ENCODE data around the gene RPS27.
"Not testable (repeated sequence)": the region's sequence is repeated elsewhere in the genome, so short reads cannot be mapped to it uniquely, and the experiment has no call there.

Gene RPS27

GRCh38 chr1:153967107-153967999 is 23.2 kb upstream of the RPS27 start, which contains the start of gene CREB3L4:
Gene CREB3L4, plus strand, starts transcription at chr1:153967902. Its CDS starts 624 bp downstream, at chr1:153968526.
- intact Hi-C loops (cut with micrococcal nuclease), result loop anchor here (1.0 kb wide), 2 partner anchors 9 to 10 kb away; partner anchors contain the start of genes CRTC2 and JTB
- peak within 1 kb of the TSS; percentile 97 for H3K4me3 Mint-ChIP-seq

DNA sequence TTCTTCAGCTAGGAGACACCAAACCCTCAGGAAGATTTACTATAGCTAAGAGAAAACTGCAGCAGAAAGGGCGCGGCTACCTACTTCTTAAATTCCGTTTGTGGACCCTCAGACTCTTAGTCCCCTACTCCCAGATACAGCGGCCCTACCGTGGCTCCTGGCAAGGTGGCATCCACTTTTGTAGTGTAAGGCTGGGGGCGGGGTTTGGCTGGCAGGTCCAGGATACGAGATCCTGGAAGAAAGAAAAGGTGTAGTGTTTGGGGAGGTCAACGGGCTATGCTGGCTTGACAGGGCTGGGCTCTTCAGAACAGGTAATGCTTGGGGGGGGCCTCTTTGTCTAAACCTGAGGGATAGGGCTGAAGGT is 22.6 kb upstream of the RPS27 start:
- Mint-ChIP-seq H3K36me3 (ENCODE audit: low read depth) (peaks cover 19% of the 10 kb centered on the region), H3K4me1 (ENCODE audit: low read depth) (peaks cover 48% of the 10 kb centered on the region), H3K4me3 (peak overlapping the region; percentile 97), H3K27ac (peak overlapping the region; percentile 95), H3K9me3 (no peaks in the 10 kb centered on the region), H3K27me3 (no peaks in the 10 kb centered on the region)
- intact Hi-C loops (cut with micrococcal nuclease), result loop anchor here (1.0 kb wide), 2 partner anchors 9 to 10 kb away; partner anchors contain the start of genes CRTC2 and JTB

More at GRCh38 chr1:153967107-153967999, 23.2 kb upstream of the RPS27 start, which contains the start of gene CREB3L4:
- H3K27me3 Mint-ChIP-seq, result no peaks in the 10 kb centered on the region
- H3K27ac Mint-ChIP-seq, result peak within 1 kb of the TSS; percentile 95
- no peaks in the 10 kb centered on the region for H3K9me3 Mint-ChIP-seq
- peaks cover 47% of the 10 kb centered on the region for H3K4me1 Mint-ChIP-seq (ENCODE audit: low read depth)
- H3K36me3 Mint-ChIP-seq (ENCODE audit: low read depth), result peaks cover 22% of the 10 kb centered on the region

DNA sequence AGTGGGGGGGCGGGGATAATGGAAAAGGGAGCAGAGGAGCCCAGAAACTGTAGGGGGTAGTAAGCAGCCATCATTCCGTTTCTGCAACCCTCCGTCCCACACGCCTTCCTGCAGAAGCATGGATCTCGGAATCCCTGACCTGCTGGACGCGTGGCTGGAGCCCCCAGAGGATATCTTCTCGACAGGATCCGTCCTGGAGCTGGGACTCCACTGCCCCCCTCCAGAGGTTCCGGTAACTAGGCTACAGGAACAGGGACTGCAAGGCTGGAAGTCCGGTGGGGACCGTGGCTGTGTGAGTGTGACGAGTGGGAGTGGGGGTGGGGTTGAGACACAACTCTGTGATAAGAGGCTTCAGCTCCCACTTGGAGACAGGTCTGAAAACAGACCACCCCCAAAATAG is 22.2 kb upstream of the RPS27 start:
- H3K27ac Mint-ChIP-seq, result peak overlapping the region; percentile 95
- intact Hi-C loops (cut with micrococcal nuclease), result no loop called here
- no peaks in the 10 kb centered on the region for H3K9me3 Mint-ChIP-seq
- H3K27me3 Mint-ChIP-seq, result no peaks in the 10 kb centered on the region
- H3K4me3 Mint-ChIP-seq, result peak overlapping the region; percentile 97
- peaks cover 23% of the 10 kb centered on the region for H3K36me3 Mint-ChIP-seq (ENCODE audit: low read depth)
- peaks cover 51% of the 10 kb centered on the region for H3K4me1 Mint-ChIP-seq (ENCODE audit: low read depth)

DNA sequence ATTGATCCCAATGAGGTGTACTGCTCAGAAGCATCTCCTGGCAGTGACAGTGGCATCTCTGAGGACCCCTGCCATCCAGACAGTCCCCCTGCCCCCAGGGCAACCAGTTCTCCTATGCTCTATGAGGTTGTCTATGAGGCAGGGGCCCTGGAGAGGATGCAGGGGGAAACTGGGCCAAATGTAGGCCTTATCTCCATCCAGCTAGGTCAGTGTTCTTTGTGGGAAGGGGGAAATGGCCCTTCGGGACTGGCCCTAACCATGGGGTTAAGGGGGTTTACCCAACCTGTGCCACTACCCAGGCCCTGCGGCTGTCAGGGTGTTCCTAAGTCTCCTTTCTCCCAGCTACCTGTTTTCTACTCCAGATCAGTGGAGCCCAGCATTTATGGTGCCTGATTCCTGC is 21.6 kb upstream of the RPS27 start:
- no peak overlapping the region for H3K27ac Mint-ChIP-seq
- H3K4me3 Mint-ChIP-seq, result no peak overlapping the region
- H3K9me3 Mint-ChIP-seq, result no peaks in the 10 kb centered on the region
- H3K36me3 Mint-ChIP-seq (ENCODE audit: low read depth), result peaks cover 28% of the 10 kb centered on the region
- intact Hi-C loops (cut with micrococcal nuclease), result no loop called here
- H3K27me3 Mint-ChIP-seq, result no peaks in the 10 kb centered on the region
- peaks cover 51% of the 10 kb centered on the region for H3K4me1 Mint-ChIP-seq (ENCODE audit: low read depth)

DNA sequence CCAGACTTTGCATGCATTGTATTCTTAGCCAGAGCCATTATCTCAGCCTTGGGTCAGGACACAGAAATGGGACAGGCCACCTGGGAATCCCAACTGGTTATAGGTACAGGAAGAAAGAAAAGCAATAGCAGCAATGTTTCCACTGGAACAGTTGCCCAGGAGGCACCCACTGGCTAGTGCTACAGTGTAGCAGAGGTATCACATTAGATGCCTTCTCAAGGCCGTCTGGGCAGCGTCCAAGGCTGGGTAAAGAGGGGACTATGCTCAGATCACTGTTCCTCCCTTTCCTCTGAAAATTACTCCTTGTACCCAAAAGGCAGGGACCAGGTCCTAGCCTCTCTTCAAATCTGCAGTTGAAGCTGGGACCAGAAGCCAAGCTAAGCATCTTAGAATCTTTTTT is 20.2 kb upstream of the RPS27 start:
- Mint-ChIP-seq H3K4me3 (no peak overlapping the region), H3K36me3 (ENCODE audit: low read depth) (peaks cover 42% of the 10 kb centered on the region), H3K9me3 (no peaks in the 10 kb centered on the region), H3K4me1 (ENCODE audit: low read depth) (peaks cover 55% of the 10 kb centered on the region), H3K27ac (no peak overlapping the region), H3K27me3 (no peaks in the 10 kb centered on the region)
- intact Hi-C loops (cut with micrococcal nuclease), result no loop called here

DNA sequence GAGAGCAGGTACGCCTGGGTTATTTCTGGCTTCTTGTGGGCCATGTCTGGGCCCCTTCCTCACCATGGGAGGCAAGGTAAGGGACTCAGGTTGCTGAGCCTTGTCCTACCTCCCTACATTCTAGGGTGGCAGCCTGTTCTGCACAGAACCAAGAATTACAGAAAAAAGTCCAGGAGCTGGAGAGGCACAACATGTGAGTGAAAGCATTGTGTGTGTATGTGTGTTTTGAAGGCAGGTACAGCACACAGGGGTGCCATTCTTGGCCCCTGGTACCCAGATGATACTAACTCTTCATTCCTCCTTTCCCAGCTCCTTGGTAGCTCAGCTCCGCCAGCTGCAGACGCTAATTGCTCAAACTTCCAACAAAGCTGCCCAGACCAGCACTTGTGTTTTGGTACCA is 17.5 kb upstream of the RPS27 start:
- H3K4me1 Mint-ChIP-seq (ENCODE audit: low read depth), result peaks cover 64% of the 10 kb centered on the region
- no peaks in the 10 kb centered on the region for H3K27me3 Mint-ChIP-seq
- no peaks in the 10 kb centered on the region for H3K9me3 Mint-ChIP-seq
- peaks cover 54% of the 10 kb centered on the region for H3K36me3 Mint-ChIP-seq (ENCODE audit: low read depth)
- peak overlapping the region; percentile 24 for H3K27ac Mint-ChIP-seq
- intact Hi-C loops (cut with micrococcal nuclease), result no loop called here
- H3K4me3 Mint-ChIP-seq, result no peak overlapping the region

GRCh38 chr1:153973525-153973924 is 17.0 kb upstream of the RPS27 start:
- peaks cover 64% of the 10 kb centered on the region for H3K4me1 Mint-ChIP-seq (ENCODE audit: low read depth)
- peak overlapping the region; percentile 24 for H3K27ac Mint-ChIP-seq
- no peaks in the 10 kb centered on the region for H3K9me3 Mint-ChIP-seq
- intact Hi-C loops (cut with micrococcal nuclease), result no loop called here
- H3K36me3 Mint-ChIP-seq (ENCODE audit: low read depth), result peaks cover 54% of the 10 kb centered on the region
- H3K4me3 Mint-ChIP-seq, result no peak overlapping the region
- no peaks in the 10 kb centered on the region for H3K27me3 Mint-ChIP-seq

DNA sequence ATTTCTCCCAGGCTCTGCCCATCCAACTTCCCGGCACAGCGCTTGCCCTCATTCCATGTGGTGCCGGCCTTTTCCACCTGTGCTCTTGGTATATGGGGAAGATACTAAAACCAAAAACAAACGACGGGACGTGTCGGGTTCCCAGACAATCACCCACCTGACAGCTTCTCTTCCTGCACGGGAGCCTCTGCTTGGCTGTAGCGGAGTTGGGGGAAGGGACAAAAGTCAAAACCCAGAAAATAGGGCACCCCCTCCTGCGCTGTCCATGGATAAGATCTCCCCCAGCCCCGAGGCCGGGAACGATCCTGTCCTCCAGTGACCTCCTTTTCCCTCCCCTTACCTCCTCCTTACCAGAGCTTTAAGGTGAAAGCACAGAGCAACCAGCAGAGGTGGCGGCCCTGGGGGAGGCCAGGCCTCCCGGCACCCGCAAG is 13.7 kb upstream of the RPS27 start:
- peak overlapping the region; percentile 98 for H3K4me3 Mint-ChIP-seq
- H3K36me3 Mint-ChIP-seq (ENCODE audit: low read depth), result peaks cover 76% of the 10 kb centered on the region
- H3K27ac Mint-ChIP-seq, result peak overlapping the region; percentile 95
- no peaks in the 10 kb centered on the region for H3K9me3 Mint-ChIP-seq
- peaks cover 71% of the 10 kb centered on the region for H3K4me1 Mint-ChIP-seq (ENCODE audit: low read depth)
- intact Hi-C loops (cut with micrococcal nuclease), result loop anchor here (1.0 kb wide), 1 partner anchor 10 kb away; the partner anchor contains the start of gene CREB3L4
- H3K27me3 Mint-ChIP-seq, result no peaks in the 10 kb centered on the region

GRCh38 chr1:153977250-153978240 is 13.0 kb upstream of the RPS27 start, which contains the start of gene JTB:
Gene JTB, minus strand, starts transcription at chr1:153977674. Its CDS starts 422 bp downstream, at chr1:153977252.
- no peaks in the 10 kb centered on the region for H3K27me3 Mint-ChIP-seq
- H3K4me1 Mint-ChIP-seq (ENCODE audit: low read depth), result peaks cover 71% of the 10 kb centered on the region
- H3K27ac Mint-ChIP-seq, result peak within 1 kb of the TSS; percentile 95
- intact Hi-C loops (cut with micrococcal nuclease), result loop anchor here (1.0 kb wide), 1 partner anchor 10 kb away; the partner anchor contains the start of gene CREB3L4
- peaks cover 84% of the 10 kb centered on the region for H3K36me3 Mint-ChIP-seq (ENCODE audit: low read depth)
- H3K4me3 Mint-ChIP-seq, result peak within 1 kb of the TSS; percentile 98
- no peaks in the 10 kb centered on the region for H3K9me3 Mint-ChIP-seq

- Mint-ChIP-seq H3K4me1 (ENCODE audit: low read depth) (peaks cover 70% of the 10 kb centered on the region), H3K27me3 (no peaks in the 10 kb centered on the region), H3K4me3 (peak overlapping the region; percentile 98), H3K27ac (peak overlapping the region; percentile 95), H3K36me3 (ENCODE audit: low read depth) (peaks cover 84% of the 10 kb centered on the region), H3K9me3 (no peaks in the 10 kb centered on the region)
- intact Hi-C loops (cut with micrococcal nuclease), result no loop called here
Measured at GRCh38 chr1:153978274-153978909, 12.2 kb upstream of the RPS27 start.

DNA sequence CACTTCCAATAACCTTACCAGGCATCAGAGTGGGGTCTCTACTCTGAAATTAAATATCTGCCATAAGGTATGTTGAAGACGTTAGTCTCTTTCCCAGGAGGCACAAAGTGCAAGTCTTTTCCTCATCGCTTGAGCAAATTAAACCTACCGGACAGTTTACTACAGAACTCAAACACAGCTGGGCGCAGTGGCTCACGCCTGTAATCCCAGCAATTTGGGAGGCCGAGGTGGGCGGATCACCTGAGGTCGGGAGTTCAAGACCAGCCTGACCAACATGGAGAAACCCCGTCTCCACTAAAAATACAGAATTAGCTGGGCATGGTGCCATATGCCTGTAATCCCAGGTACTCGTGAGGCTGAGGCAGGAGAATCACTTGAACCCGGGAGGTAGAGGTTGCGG is 11.5 kb upstream of the RPS27 start:
- H3K27me3 Mint-ChIP-seq; H3K4me3 Mint-ChIP-seq; intact Hi-C loops (cut with micrococcal nuclease); H3K9me3 Mint-ChIP-seq: not testable (repeated sequence)
- Mint-ChIP-seq H3K27ac (peak overlapping the region; percentile 95), H3K36me3 (ENCODE audit: low read depth) (peaks cover 80% of the 10 kb centered on the region), H3K4me1 (ENCODE audit: low read depth) (peaks cover 71% of the 10 kb centered on the region)

- Mint-ChIP-seq H3K36me3 (ENCODE audit: low read depth) (peaks cover 54% of the 10 kb centered on the region), H3K4me1 (ENCODE audit: low read depth) (peaks cover 69% of the 10 kb centered on the region)
- intact Hi-C loops (cut with micrococcal nuclease); H3K27me3 Mint-ChIP-seq; H3K4me3 Mint-ChIP-seq; H3K27ac Mint-ChIP-seq; H3K9me3 Mint-ChIP-seq: not testable (repeated sequence)
Measured at GRCh38 chr1:153981735-153982134, 8.8 kb upstream of the RPS27 start.
